Natural killer cell (primary cell): ENCODE measurements around the gene ERF. TPM values are rescaled to one million over a fixed set of nuclear protein-coding genes. Genes with fewer than 3 reads are reported as not detected.

Experiments
- ATAC-seq, 3 donors: fragments of 150-1000 bp in 2 of 3; fragments of 200-7000 bp in 1 of 3; cut with Tn5 transposase; 1 replicate in 1 of 3; 2 replicates in 2 of 3; pipeline ENCODE4 v1.10.0; 2021; ENCODE audit warnings: mild to moderate bottlenecking in 2 of 3, moderate library complexity in 2 of 3
- DNase-seq, 2 donors: peaks; one replicate each; pipeline versions ENCODE4 v3.0.0 to v3.0.0-alpha.2; 2013 to 2021; ENCODE audit warnings: mixed read lengths in 1 of 2
- H3K27ac ChIP-seq: one replicate; pipeline ENCODE4 v1.5.1; 2013; ENCODE audit warnings: mild to moderate bottlenecking, low read length
- H3K27me3 ChIP-seq: one replicate; pipeline ENCODE4 v1.6.1; 2013; ENCODE audit warnings: low read length; ENCODE audit not compliant: control insufficient read depth, insufficient read depth
- H3K36me3 ChIP-seq: one replicate; pipeline ENCODE4 v1.6.1; 2013; ENCODE audit warnings: low read length; ENCODE audit not compliant: control insufficient read depth, insufficient read depth
- H3K4me1 ChIP-seq: one replicate; pipeline ENCODE4 v1.6.1; 2013; ENCODE audit warnings: low read length; ENCODE audit not compliant: control insufficient read depth, insufficient read depth
- H3K4me3 ChIP-seq: one replicate; pipeline ENCODE4 v1.5.1; 2013; ENCODE audit warnings: low read length
- H3K9me3 ChIP-seq: one replicate; pipeline ENCODE4 v1.6.1; 2013; ENCODE audit warnings: low read length; ENCODE audit not compliant: control insufficient read depth, insufficient read depth
- H3K27ac Mint-ChIP-seq, 2 donors: one replicate each; pipeline ENCODE4 v1.8.0; 2022; ENCODE audit warnings: mild to moderate bottlenecking in 2 of 2, mixed read lengths in 2 of 2, moderate library complexity in 1 of 2
- H3K27me3 Mint-ChIP-seq, 2 donors: one replicate each; pipeline ENCODE4 v1.8.0; 2022; ENCODE audit warnings: low read depth in 2 of 2, mixed read lengths in 2 of 2
- H3K36me3 Mint-ChIP-seq: one replicate; pipeline ENCODE4 v1.8.0; 2022; ENCODE audit warnings: mixed read lengths
- H3K4me1 Mint-ChIP-seq, 2 donors: one replicate each; pipeline ENCODE4 v1.8.0; 2022; ENCODE audit warnings: mixed read lengths in 2 of 2
- H3K4me3 Mint-ChIP-seq: one replicate; pipeline ENCODE4 v1.8.0; 2022; ENCODE audit warnings: mild to moderate bottlenecking, moderate library complexity, mixed read lengths
- H3K9me3 Mint-ChIP-seq, 2 donors: one replicate each; pipeline ENCODE4 v1.8.0; 2022; ENCODE audit warnings: mixed read lengths in 2 of 2
- WGBS: methylation state at CpG from one replicate; pipeline ENCODE4 v1.1.7; 2013; ENCODE audit warnings: missing lambda C conversion rate; ENCODE audit not compliant: insufficient coverage; 5-methylcytosine and 5-hydroxymethylcytosine counted together
- intact Hi-C: fragments of 100-400 bp; cut with micrococcal nuclease; formaldehyde crosslinking; loops from one replicate; pipeline ENCODE4 v1.14.2; 2022
- total RNA-seq, 4 donors: library from RNA; stranded (reverse); fragments of 120-200 nt in 1 of 4; gene quantifications; one replicate each; pipeline versions ENCODE4 v1.2.3 to v1.2.4, GENCODE V29; 2013 to 2022
- TF ChIP-seq, protein P1 (sequence below): fragments of 200-600 bp; IDR thresholded peaks from one replicate; pipeline ENCODE4 v1.8.0; 2022; ENCODE audit warnings: antibody characterized with exemption

The ERF gene
- total RNA-seq, 3 donors from 2014 or later (not counting 1 experiment from before 2014, with no cell fraction given): 58.3 to 115 (median 75.6) TPM

- intact Hi-C loops: no loop called here
- peak overlapping the region; percentile 6 for H3K4me3 Mint-ChIP-seq
- no peaks in the 10 kb centered on the region for H3K36me3 Mint-ChIP-seq
- Histone ChIP-seq H3K9me3 (no peaks in the 10 kb centered on the region), H3K27ac (no peak overlapping the region), H3K4me3 (no peak overlapping the region), H3K4me1 (peaks cover 35% of the 10 kb centered on the region), H3K27me3 (no peaks in the 10 kb centered on the region), H3K36me3 (peaks cover 5% of the 10 kb centered on the region)
- H3K27me3 Mint-ChIP-seq: no peaks in the 10 kb centered on the region
- no peaks in the 10 kb centered on the region for H3K9me3 Mint-ChIP-seq
- TF ChIP-seq, protein P1, sequence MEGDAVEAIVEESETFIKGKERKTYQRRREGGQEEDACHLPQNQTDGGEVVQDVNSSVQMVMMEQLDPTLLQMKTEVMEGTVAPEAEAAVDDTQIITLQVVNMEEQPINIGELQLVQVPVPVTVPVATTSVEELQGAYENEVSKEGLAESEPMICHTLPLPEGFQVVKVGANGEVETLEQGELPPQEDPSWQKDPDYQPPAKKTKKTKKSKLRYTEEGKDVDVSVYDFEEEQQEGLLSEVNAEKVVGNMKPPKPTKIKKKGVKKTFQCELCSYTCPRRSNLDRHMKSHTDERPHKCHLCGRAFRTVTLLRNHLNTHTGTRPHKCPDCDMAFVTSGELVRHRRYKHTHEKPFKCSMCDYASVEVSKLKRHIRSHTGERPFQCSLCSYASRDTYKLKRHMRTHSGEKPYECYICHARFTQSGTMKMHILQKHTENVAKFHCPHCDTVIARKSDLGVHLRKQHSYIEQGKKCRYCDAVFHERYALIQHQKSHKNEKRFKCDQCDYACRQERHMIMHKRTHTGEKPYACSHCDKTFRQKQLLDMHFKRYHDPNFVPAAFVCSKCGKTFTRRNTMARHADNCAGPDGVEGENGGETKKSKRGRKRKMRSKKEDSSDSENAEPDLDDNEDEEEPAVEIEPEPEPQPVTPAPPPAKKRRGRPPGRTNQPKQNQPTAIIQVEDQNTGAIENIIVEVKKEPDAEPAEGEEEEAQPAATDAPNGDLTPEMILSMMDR: no peak
- WGBS: 21% methylated on average over 15 of the region's 19 CpGs
- peak in 1 of 2 donors; percentile 45 for DNase-seq
- peaks cover 15 to 37% of the 10 kb centered on the region in 2 donors for H3K4me1 Mint-ChIP-seq
- ATAC-seq: no peak
- H3K27ac Mint-ChIP-seq: peak overlapping the region in 1 of 2 donors; percentile 95
Measured at GRCh38 chr19:42250666-42251531, 4.0 kb downstream of the ERF start.

GRCh38 chr19:42250183-42250665 is 4.7 kb downstream of the ERF start:
- WGBS: 91% methylated on average over 15 of the region's 15 CpGs
- DNase-seq (no peak), ATAC-seq (no peak)
- H3K4me1 Mint-ChIP-seq: peaks cover 12 to 35% of the 10 kb centered on the region in 2 donors
- peak overlapping the region; percentile 6 for H3K4me3 Mint-ChIP-seq
- no peaks in the 10 kb centered on the region for H3K36me3 Mint-ChIP-seq
- TF ChIP-seq, protein P1: no peak
- peak overlapping the region in 1 of 2 donors; percentile 95 for H3K27ac Mint-ChIP-seq
- intact Hi-C loops: no loop called here
- Histone ChIP-seq H3K4me3 (no peak overlapping the region), H3K27me3 (no peaks in the 10 kb centered on the region), H3K9me3 (no peaks in the 10 kb centered on the region), H3K27ac (no peak overlapping the region), H3K4me1 (peaks cover 28% of the 10 kb centered on the region), H3K36me3 (peaks cover 5% of the 10 kb centered on the region)
- no peaks in the 10 kb centered on the region for H3K9me3 Mint-ChIP-seq
- H3K27me3 Mint-ChIP-seq: no peaks in the 10 kb centered on the region

GRCh38 chr19:42249769-42250168 is 5.2 kb downstream of the ERF start:
- no peaks in the 10 kb centered on the region for H3K36me3 Mint-ChIP-seq
- no peak overlapping the region for H3K4me3 ChIP-seq
- ATAC-seq (no peak), DNase-seq (no peak)
- H3K4me3 Mint-ChIP-seq: no peak overlapping the region
- TF ChIP-seq, protein P1: no peak
- H3K27ac ChIP-seq: no peak overlapping the region
- no peaks in the 10 kb centered on the region for H3K27me3 ChIP-seq
- no peaks in the 10 kb centered on the region for H3K27me3 Mint-ChIP-seq
- 91% methylated on average over 6 of the region's 6 CpGs for WGBS
- no peaks in the 10 kb centered on the region for H3K9me3 ChIP-seq
- peaks cover 32% of the 10 kb centered on the region for H3K4me1 ChIP-seq
- no peaks in the 10 kb centered on the region for H3K9me3 Mint-ChIP-seq
- intact Hi-C loops: no loop called here
- H3K4me1 Mint-ChIP-seq: peaks cover 17 to 40% of the 10 kb centered on the region in 2 donors
- no peak overlapping the region for H3K27ac Mint-ChIP-seq
- H3K36me3 ChIP-seq: peaks cover 5% of the 10 kb centered on the region
